CD4-positive, alpha-beta memory T cell (primary cell): ENCODE measurements around the gene ZBTB9. TPM values are rescaled to one million over a fixed set of nuclear protein-coding genes. Genes with fewer than 3 reads are reported as not detected.

Experiments used
- CTCF ChIA-PET: fragments of 350-600 bp; sonication (Branson Sonifier 250); formaldehyde crosslinking; loops from one replicate; lab custom pipeline; 2021; ENCODE audit warnings: inconsistent platforms; ENCODE audit not compliant: partially characterized antibody; lab: Charles Lee
- POLR2A ChIA-PET: fragments of 350-600 bp; sonication (Branson Sonifier 250); formaldehyde crosslinking; loops from one replicate; lab custom pipeline; 2021; ENCODE audit not compliant: partially characterized antibody; lab: Charles Lee
- DNase-seq, 5 donors: peaks; one replicate each; pipeline versions ENCODE4 v3.0.0 to v3.0.0-alpha.2; 2020 to 2022; ENCODE audit warnings: mixed read lengths in 1 of 5
- H3K27ac ChIP-seq: one replicate; pipeline ENCODE4 v1.7.0; 2013; ENCODE audit warnings: low read depth, low read length
- H3K27me3 ChIP-seq: 2 replicates; pipeline ENCODE4 v1.7.0; 2013; ENCODE audit warnings: mild to moderate bottlenecking, low read length, moderate library complexity; ENCODE audit not compliant: insufficient read depth
- H3K36me3 ChIP-seq: 2 replicates; pipeline ENCODE4 v1.7.0; 2013; ENCODE audit warnings: mild to moderate bottlenecking, low read length, moderate library complexity; ENCODE audit not compliant: insufficient read depth
- H3K4me1 ChIP-seq: 2 replicates; pipeline ENCODE4 v1.7.0; 2013; ENCODE audit warnings: mild to moderate bottlenecking, low read length, moderate library complexity; ENCODE audit not compliant: insufficient read depth
- H3K4me3 ChIP-seq, 2 donors: one replicate each; pipeline ENCODE4 v1.7.0; 2013; ENCODE audit warnings: low read length in 2 of 2, mild to moderate bottlenecking in 1 of 2
- H3K9me3 ChIP-seq, 2 donors: one replicate each; pipeline ENCODE4 v1.7.0; 2013; ENCODE audit warnings: low read length in 2 of 2, control low read depth in 1 of 2; ENCODE audit not compliant: control insufficient read depth in 1 of 2
- H3K27ac Mint-ChIP-seq, 7 donors: one replicate each; pipeline ENCODE4 v1.8.0; 2020 to 2021; ENCODE audit warnings: mixed read lengths in 7 of 7, mild to moderate bottlenecking in 6 of 7, inconsistent platforms in 3 of 7, moderate library complexity in 3 of 7
- H3K27me3 Mint-ChIP-seq, 2 donors: one replicate each; pipeline ENCODE4 v1.8.0; 2020 to 2021; ENCODE audit warnings: mixed read lengths in 2 of 2
- H3K36me3 Mint-ChIP-seq, 2 donors: one replicate each; pipeline ENCODE4 v1.8.0; 2020 to 2021; ENCODE audit warnings: mixed read lengths in 2 of 2, inconsistent platforms in 1 of 2, mild to moderate bottlenecking in 1 of 2
- H3K4me1 Mint-ChIP-seq, 4 donors: one replicate each; pipeline ENCODE4 v1.8.0; 2020 to 2021; ENCODE audit warnings: mixed read lengths in 4 of 4, mild to moderate bottlenecking in 1 of 4
- H3K4me3 Mint-ChIP-seq, 8 donors: one replicate each; pipeline ENCODE4 v1.8.0; 2020 to 2021; ENCODE audit warnings: mixed read lengths in 8 of 8, mild to moderate bottlenecking in 7 of 8, moderate library complexity in 6 of 8, inconsistent platforms in 3 of 8
- H3K9me3 Mint-ChIP-seq, 8 donors: one replicate each; pipeline ENCODE4 v1.8.0; 2020 to 2021; ENCODE audit warnings: mixed read lengths in 8 of 8, mild to moderate bottlenecking in 5 of 8, inconsistent platforms in 3 of 8, moderate library complexity in 1 of 8
- intact Hi-C: fragments of 100-400 bp; cut with micrococcal nuclease; formaldehyde crosslinking; loops from one replicate; pipeline ENCODE4 v1.15.1; 2023
- polyA plus RNA-seq, 2 donors: library from polyadenylated mRNA; unstranded; fragments of 300-500 nt; fragmentation: Illumina TruSeq; gene quantifications; one replicate each; pipeline ENCODE4 v1.2.3, GENCODE V29; 2021
- total RNA-seq, 2 experiments: library from RNA; stranded (reverse); gene quantifications; one replicate each; pipeline ENCODE4 v1.2.3, GENCODE V29; 2021

ZBTB9 gene
- total and polyA plus RNA-seq, 4 experiments from 2014 or later, result 5.7 to 12.8 (median 11.8) TPM

DNA sequence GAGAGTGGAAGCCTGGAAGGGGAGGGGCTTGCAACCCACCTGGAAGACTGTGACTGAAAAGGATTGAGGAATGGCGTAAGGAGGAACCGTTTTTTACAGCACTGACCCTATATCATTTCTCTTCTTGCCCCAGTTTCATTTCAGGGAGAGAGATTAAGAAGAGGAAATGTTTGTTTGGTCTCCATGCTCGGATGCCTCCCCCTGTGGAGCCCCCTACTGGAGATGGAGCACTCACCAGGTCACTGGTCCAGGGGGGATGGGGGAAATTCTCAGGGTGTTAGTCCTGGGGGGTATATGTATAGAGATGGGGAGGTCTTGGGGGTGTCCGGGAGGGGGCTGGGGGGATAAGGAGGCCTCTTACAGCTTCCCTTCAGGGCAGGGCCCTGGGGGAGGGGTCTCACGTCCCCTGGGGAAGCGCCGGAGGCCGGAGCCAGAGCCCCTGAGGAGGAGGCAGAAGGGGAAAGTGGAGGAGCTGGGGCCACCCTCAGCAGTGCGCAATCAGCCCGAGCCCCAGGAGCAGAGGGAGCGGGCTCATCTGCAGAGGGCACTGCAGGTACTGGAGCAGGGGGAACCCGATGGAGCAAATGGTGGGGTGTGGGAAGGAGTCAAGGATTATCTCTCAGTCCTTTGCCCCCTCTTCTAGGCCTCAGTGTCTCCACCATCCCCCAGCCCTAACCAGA lies 39.6 kb upstream of the ZBTB9 start:
- ChIA-PET CTCF (interaction anchor here (0.6 to 2.6 kb wide), 4 partner anchors 11 to 216 kb away, joined by 3 to 8 read pairs (median 3); no protein-coding TSS in a partner anchor), POLR2A (interaction anchor here (0.8 to 5.7 kb wide), 2 partner anchors 10 to 138 kb away, joined by 3 to 64 read pairs; partner anchors contain the start of gene B3GALT4)
- H3K27ac ChIP-seq, result peak overlapping the region; percentile 99
- Mint-ChIP-seq H3K9me3 (peaks cover 0 to 3% (median 0%) of the 10 kb centered on the region in 8 donors), H3K27me3 (no peaks in the 10 kb centered on the region), H3K36me3 (peaks cover 33 to 66% of the 10 kb centered on the region in 2 donors), H3K4me3 (peak overlapping the region in 4 of 8 donors; percentile 11 to 72 (median 42)), H3K27ac (peak overlapping the region; percentile 47 to 99 (median 88)), H3K4me1 (peaks cover 49 to 89% (median 68%) of the 10 kb centered on the region in 4 donors)
- peaks cover 75% of the 10 kb centered on the region for H3K4me1 ChIP-seq
- H3K9me3 ChIP-seq, result no peaks in the 10 kb centered on the region
- no peak for DNase-seq
- no peak overlapping the region for H3K4me3 ChIP-seq
- H3K27me3 ChIP-seq, result no peaks in the 10 kb centered on the region
- intact Hi-C loops, result loop anchor here (5.0 to 10.0 kb wide), 4 partner anchors 142 to 1220 kb away; partner anchors contain the start of genes GPSM3, HSD17B8, PBX2 and RPS18
- peaks cover 38% of the 10 kb centered on the region for H3K36me3 ChIP-seq

GRCh38 chr6:33415831-33416230 lies 38.5 kb upstream of the ZBTB9 start:
- no peaks in the 10 kb centered on the region for H3K9me3 ChIP-seq
- no peak overlapping the region for H3K4me3 ChIP-seq
- ChIA-PET POLR2A (interaction anchor here (0.7 to 4.6 kb wide), 7 partner anchors 8 to 126 kb away, joined by 3 to 77 read pairs (median 3); partner anchors contain the start of genes PFDN6, RGL2 and WDR46), CTCF (interaction anchor here (1.2 to 2.6 kb wide), 3 partner anchors 10 to 165 kb away, joined by 3 to 8 read pairs (median 3); no protein-coding TSS in a partner anchor)
- no peaks in the 10 kb centered on the region for H3K27me3 ChIP-seq
- peaks cover 81% of the 10 kb centered on the region for H3K4me1 ChIP-seq
- H3K27ac ChIP-seq, result peak overlapping the region; percentile 92
- H3K36me3 Mint-ChIP-seq, result peaks cover 33 to 65% of the 10 kb centered on the region in 2 donors
- H3K27me3 Mint-ChIP-seq, result no peaks in the 10 kb centered on the region
- H3K36me3 ChIP-seq, result peaks cover 38% of the 10 kb centered on the region
- intact Hi-C loops, result loop anchor here (5.0 to 10.0 kb wide), 4 partner anchors 144 to 1221 kb away; partner anchors contain the start of genes GPSM3, HSD17B8, PBX2 and RPS18
- peak overlapping the region; percentile 5 to 79 (median 70) for H3K4me3 Mint-ChIP-seq
- H3K9me3 Mint-ChIP-seq, result peaks cover 0 to 3% (median 0%) of the 10 kb centered on the region in 8 donors
- no peak for DNase-seq
- peak overlapping the region; percentile 74 to 100 (median 99) for H3K27ac Mint-ChIP-seq
- H3K4me1 Mint-ChIP-seq, result peaks cover 48 to 83% (median 66%) of the 10 kb centered on the region in 4 donors

GRCh38 chr6:33416386-33417127 lies 37.8 kb upstream of the ZBTB9 start:
- H3K9me3 ChIP-seq, result no peaks in the 10 kb centered on the region
- Mint-ChIP-seq H3K27ac (peak overlapping the region; percentile 99 to 100 (median 99)), H3K36me3 (peaks cover 33 to 61% of the 10 kb centered on the region in 2 donors), H3K9me3 (peaks cover 0 to 3% (median 0%) of the 10 kb centered on the region in 8 donors), H3K4me3 (peak overlapping the region; percentile 87 to 97 (median 94)), H3K27me3 (no peaks in the 10 kb centered on the region), H3K4me1 (peaks cover 53 to 85% (median 69%) of the 10 kb centered on the region in 4 donors)
- H3K27ac ChIP-seq, result peak overlapping the region; percentile 92
- CTCF ChIA-PET, result interaction anchor here (0.8 to 2.6 kb wide), 5 partner anchors 9 to 164 kb away, joined by 3 to 8 read pairs (median 3); no protein-coding TSS in a partner anchor
- peak overlapping the region; percentile 82 to 94 for H3K4me3 ChIP-seq
- POLR2A ChIA-PET, result interaction anchor here (0.7 to 4.6 kb wide), 24 partner anchors 8 to 444 kb away, joined by 3 to 77 read pairs (median 4); partner anchors contain the start of genes B3GALT4, PFDN6, RGL2 and RPS18
- DNase-seq, result peak in 1 of 5 donors; percentile 54
- peaks cover 85% of the 10 kb centered on the region for H3K4me1 ChIP-seq
- H3K36me3 ChIP-seq, result peaks cover 38% of the 10 kb centered on the region
- intact Hi-C loops, result loop anchor here (5.0 to 10.0 kb wide), 4 partner anchors 144 to 1222 kb away; partner anchors contain the start of genes GPSM3, HSD17B8, PBX2 and RPS18
- H3K27me3 ChIP-seq, result no peaks in the 10 kb centered on the region

DNA sequence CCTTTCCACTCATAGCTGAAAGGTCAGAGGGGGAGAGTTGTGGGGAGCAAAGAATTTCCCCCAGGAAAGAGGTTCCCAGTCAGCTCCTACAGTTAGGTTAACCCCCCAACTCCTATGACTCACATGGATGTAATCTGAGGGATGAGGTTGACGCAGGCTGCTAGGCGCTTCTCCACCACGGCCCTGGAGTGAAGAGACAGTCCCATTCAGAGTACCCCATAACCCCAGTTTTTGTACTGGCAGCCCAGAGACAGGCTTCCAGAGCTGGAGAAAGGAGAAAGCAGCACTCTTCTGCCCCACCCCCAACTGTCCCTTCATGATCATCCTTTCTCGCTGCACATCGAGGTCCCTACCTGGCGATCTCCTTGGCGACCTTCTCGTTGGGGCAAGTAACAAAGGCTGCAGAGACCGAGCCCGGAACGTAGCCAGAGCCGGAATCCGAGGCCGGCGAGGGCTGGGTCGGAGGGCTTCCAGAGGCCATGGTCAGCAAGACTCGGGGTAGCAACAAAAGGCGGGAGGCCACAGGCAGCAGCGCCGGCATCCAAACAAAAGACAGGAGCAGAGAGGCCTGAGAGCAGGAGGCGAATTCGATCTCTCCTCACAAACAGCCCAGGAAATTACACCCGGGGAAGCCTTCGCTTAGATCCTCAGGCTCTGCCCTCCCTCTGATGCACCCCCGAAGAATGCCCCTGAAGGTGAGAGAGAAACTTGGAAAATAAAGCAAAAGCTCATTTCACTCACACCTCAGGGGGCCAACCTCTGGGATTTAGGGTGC lies 37.1 kb upstream of the ZBTB9 start:
- Mint-ChIP-seq H3K4me1 (peaks cover 51 to 87% (median 67%) of the 10 kb centered on the region in 4 donors), H3K27me3 (no peaks in the 10 kb centered on the region), H3K27ac (peak overlapping the region; percentile 99 to 100 (median 99)), H3K4me3 (peak overlapping the region; percentile 87 to 97 (median 94)), H3K9me3 (peaks cover 0 to 1% (median 0%) of the 10 kb centered on the region in 8 donors), H3K36me3 (peaks cover 33 to 57% of the 10 kb centered on the region in 2 donors)
- H3K4me1 ChIP-seq, result peaks cover 80% of the 10 kb centered on the region
- peak in 1 of 5 donors; percentile 45 for DNase-seq
- H3K9me3 ChIP-seq, result no peaks in the 10 kb centered on the region
- intact Hi-C loops, result loop anchor here (5.0 to 10.0 kb wide), 4 partner anchors 145 to 1223 kb away; partner anchors contain the start of genes GPSM3, HSD17B8, PBX2 and RPS18
- H3K4me3 ChIP-seq, result peak overlapping the region; percentile 82 to 94
- no peaks in the 10 kb centered on the region for H3K27me3 ChIP-seq
- H3K27ac ChIP-seq, result peak overlapping the region; percentile 92
- ChIA-PET CTCF (interaction anchor here (0.8 to 2.6 kb wide), 10 partner anchors 8 to 221 kb away, joined by 3 to 8 read pairs (median 3); partner anchors contain the start of gene ZBTB9), POLR2A (interaction anchor here (0.8 to 4.6 kb wide), 24 partner anchors 9 to 445 kb away, joined by 3 to 77 read pairs (median 6); partner anchors contain the start of genes B3GALT4, BAK1, RGL2 and RPS18)
- H3K36me3 ChIP-seq, result peaks cover 36% of the 10 kb centered on the region

- Mint-ChIP-seq H3K9me3 (no peaks in the 10 kb centered on the region), H3K36me3 (peaks cover 28 to 49% of the 10 kb centered on the region in 2 donors), H3K4me1 (peaks cover 43 to 87% (median 61%) of the 10 kb centered on the region in 4 donors), H3K4me3 (peak within 1 kb of the TSS; percentile 87 to 97 (median 94)), H3K27ac (peak within 1 kb of the TSS; percentile 99 to 100 (median 99)), H3K27me3 (no peaks in the 10 kb centered on the region)
- Histone ChIP-seq H3K9me3 (no peaks in the 10 kb centered on the region), H3K4me1 (peaks cover 72% of the 10 kb centered on the region), H3K4me3 (peak within 1 kb of the TSS; percentile 82 to 94), H3K27ac (peak within 1 kb of the TSS; percentile 97), H3K36me3 (peaks cover 28% of the 10 kb centered on the region), H3K27me3 (no peaks in the 10 kb centered on the region)
- CTCF ChIA-PET, result interaction anchor here (0.9 to 2.3 kb wide), 11 partner anchors 8 to 221 kb away, joined by 3 to 17 read pairs (median 4); partner anchors contain the start of gene ZBTB9
- DNase-seq, result peak; percentile 97 to 100 (median 100)
- intact Hi-C loops, result loop anchor here (1.0 to 10.0 kb wide), 9 partner anchors 8 to 1223 kb away; partner anchors contain the start of genes GPSM3, HSD17B8, KIFC1 and PBX2
- POLR2A ChIA-PET, result interaction anchor here (0.6 to 4.6 kb wide), 27 partner anchors 8 to 446 kb away, joined by 3 to 77 read pairs (median 6); partner anchors contain the start of genes B3GALT4, BAK1, KIFC1 and PFDN6
Observed at GRCh38 chr6:33417903-33418689, 36.3 kb upstream of the ZBTB9 start, which contains the start of gene CUTA. TSS of gene CUTA (minus strand) at chr6:33418107. CDS start at chr6:33418000, 107 bp downstream.
